Stimulated activated naive CD8-positive, alpha-beta T cell treated with anti-CD3 and anti-CD28 coated beads, Interleukin-15, Interleukin-2, amounts not matched to agents 100 ng/mL and 50 ng/mL, for 24 hours (primary cell): Measurements from ENCODE around the gene HYAL3.
"Not testable (repeated sequence)": the region's sequence is repeated elsewhere in the genome, so short reads cannot be mapped to it uniquely, and the experiment has no call there.

Experiments used
- H3K27ac Mint-ChIP-seq: one replicate; pipeline ENCODE4 v1.8.0; 2021; ENCODE audit warnings: mild to moderate bottlenecking, mixed read lengths
- H3K27me3 Mint-ChIP-seq: one replicate; pipeline ENCODE4 v1.8.0; 2021; ENCODE audit warnings: mixed read lengths
- H3K36me3 Mint-ChIP-seq: one replicate; pipeline ENCODE4 v1.8.0; 2021; ENCODE audit warnings: low read depth, mixed read lengths
- H3K4me1 Mint-ChIP-seq: one replicate; pipeline ENCODE4 v1.8.0; 2021; ENCODE audit warnings: low read depth, mixed read lengths
- H3K4me3 Mint-ChIP-seq: one replicate; pipeline ENCODE4 v1.8.0; 2021; ENCODE audit warnings: mild to moderate bottlenecking, mixed read lengths
- H3K9me3 Mint-ChIP-seq: one replicate; pipeline ENCODE4 v1.8.0; 2021; ENCODE audit warnings: mixed read lengths

Gene HYAL3

GRCh38 chr3:50258029-50258680 is 41.0 kb downstream of the HYAL3 start:
- Mint-ChIP-seq H3K27ac (no peak overlapping the region), H3K4me3 (no peak overlapping the region), H3K9me3 (no peaks in the 10 kb centered on the region), H3K27me3 (no peaks in the 10 kb centered on the region), H3K36me3 (peaks cover 14% of the 10 kb centered on the region), H3K4me1 (peaks cover 4% of the 10 kb centered on the region)

- no peaks in the 10 kb centered on the region for H3K9me3 Mint-ChIP-seq
- no peaks in the 10 kb centered on the region for H3K27me3 Mint-ChIP-seq
- no peak overlapping the region for H3K27ac Mint-ChIP-seq
- H3K4me1 Mint-ChIP-seq, result peaks cover 4% of the 10 kb centered on the region
- H3K36me3 Mint-ChIP-seq, result peaks cover 14% of the 10 kb centered on the region
- H3K4me3 Mint-ChIP-seq, result no peak overlapping the region
These were observed 42.0 kb downstream of the HYAL3 start for GRCh38 chr3:50256978-50257890.

- no peaks in the 10 kb centered on the region for H3K9me3 Mint-ChIP-seq
- peaks cover 19% of the 10 kb centered on the region for H3K4me1 Mint-ChIP-seq
- no peak overlapping the region for H3K27ac Mint-ChIP-seq
- no peak overlapping the region for H3K4me3 Mint-ChIP-seq
- H3K27me3 Mint-ChIP-seq, result no peaks in the 10 kb centered on the region
- H3K36me3 Mint-ChIP-seq, result peaks cover 20% of the 10 kb centered on the region
These were observed 44.0 kb downstream of the HYAL3 start for GRCh38 chr3:50255251-50255615.

GRCh38 chr3:50254577-50255250 is 44.5 kb downstream of the HYAL3 start:
- H3K4me3 Mint-ChIP-seq, result no peak overlapping the region
- no peaks in the 10 kb centered on the region for H3K27me3 Mint-ChIP-seq
- peaks cover 22% of the 10 kb centered on the region for H3K4me1 Mint-ChIP-seq
- H3K27ac Mint-ChIP-seq, result no peak overlapping the region
- no peaks in the 10 kb centered on the region for H3K9me3 Mint-ChIP-seq
- peaks cover 20% of the 10 kb centered on the region for H3K36me3 Mint-ChIP-seq

- H3K4me1 Mint-ChIP-seq, result peaks cover 43% of the 10 kb centered on the region
- H3K4me3 Mint-ChIP-seq, result no peak overlapping the region
- no peaks in the 10 kb centered on the region for H3K27me3 Mint-ChIP-seq
- H3K9me3 Mint-ChIP-seq, result no peaks in the 10 kb centered on the region
- H3K27ac Mint-ChIP-seq, result peak overlapping the region; percentile 83
- H3K36me3 Mint-ChIP-seq, result peaks cover 10% of the 10 kb centered on the region
These were observed 48.0 kb downstream of the HYAL3 start for GRCh38 chr3:50251220-50251619.

- Mint-ChIP-seq H3K27ac (no peak overlapping the region), H3K9me3 (no peaks in the 10 kb centered on the region), H3K4me3 (no peak overlapping the region), H3K27me3 (no peaks in the 10 kb centered on the region), H3K4me1 (peaks cover 51% of the 10 kb centered on the region), H3K36me3 (peaks cover 10% of the 10 kb centered on the region)
These were observed 48.7 kb downstream of the HYAL3 start for GRCh38 chr3:50250514-50250913.

- Mint-ChIP-seq H3K4me1 (peaks cover 61% of the 10 kb centered on the region), H3K9me3 (no peaks in the 10 kb centered on the region), H3K27me3 (no peaks in the 10 kb centered on the region), H3K4me3 (no peak overlapping the region), H3K36me3 (peaks cover 10% of the 10 kb centered on the region), H3K27ac (peak overlapping the region; percentile 61)
These were observed 49.7 kb downstream of the HYAL3 start for GRCh38 chr3:50249457-50249856.

GRCh38 chr3:50248387-50248786 is 50.8 kb downstream of the HYAL3 start:
- peaks cover 12% of the 10 kb centered on the region for H3K36me3 Mint-ChIP-seq
- no peaks in the 10 kb centered on the region for H3K27me3 Mint-ChIP-seq
- H3K27ac Mint-ChIP-seq, result peak overlapping the region; percentile 87
- no peaks in the 10 kb centered on the region for H3K9me3 Mint-ChIP-seq
- H3K4me3 Mint-ChIP-seq, result no peak overlapping the region
- peaks cover 71% of the 10 kb centered on the region for H3K4me1 Mint-ChIP-seq

GRCh38 chr3:50246517-50246954 is 52.7 kb downstream of the HYAL3 start:
- Mint-ChIP-seq H3K27me3 (no peaks in the 10 kb centered on the region), H3K36me3 (peaks cover 12% of the 10 kb centered on the region), H3K27ac (peak overlapping the region; percentile 97), H3K4me3 (peak overlapping the region; percentile 80), H3K9me3 (no peaks in the 10 kb centered on the region), H3K4me1 (peaks cover 88% of the 10 kb centered on the region)

- H3K27ac Mint-ChIP-seq, result peak overlapping the region; percentile 97
- H3K9me3 Mint-ChIP-seq, result no peaks in the 10 kb centered on the region
- H3K4me1 Mint-ChIP-seq, result peaks cover 88% of the 10 kb centered on the region
- no peaks in the 10 kb centered on the region for H3K27me3 Mint-ChIP-seq
- H3K36me3 Mint-ChIP-seq, result peaks cover 8% of the 10 kb centered on the region
- H3K4me3 Mint-ChIP-seq, result peak overlapping the region; percentile 80
These were observed 53.2 kb downstream of the HYAL3 start for GRCh38 chr3:50245831-50246516.

- Mint-ChIP-seq H3K4me3 (peak overlapping the region; percentile 80), H3K9me3 (no peaks in the 10 kb centered on the region), H3K27ac (peak overlapping the region; percentile 97), H3K36me3 (peaks cover 7% of the 10 kb centered on the region), H3K4me1 (peaks cover 86% of the 10 kb centered on the region), H3K27me3 (no peaks in the 10 kb centered on the region)
These were observed 53.9 kb downstream of the HYAL3 start for GRCh38 chr3:50245251-50245745.

GRCh38 chr3:50244813-50245212 is 54.4 kb downstream of the HYAL3 start:
- Mint-ChIP-seq H3K4me1 (peaks cover 86% of the 10 kb centered on the region), H3K27ac (peak overlapping the region; percentile 97), H3K4me3 (peak overlapping the region; percentile 80)
- not testable (repeated sequence) for H3K36me3 Mint-ChIP-seq, H3K27me3 Mint-ChIP-seq, H3K9me3 Mint-ChIP-seq

- Mint-ChIP-seq H3K9me3 (no peaks in the 10 kb centered on the region), H3K36me3 (peaks cover 5% of the 10 kb centered on the region), H3K4me1 (peaks cover 91% of the 10 kb centered on the region), H3K4me3 (peak overlapping the region; percentile 11), H3K27me3 (no peaks in the 10 kb centered on the region), H3K27ac (peak overlapping the region; percentile 94)
These were observed 55.7 kb downstream of the HYAL3 start for GRCh38 chr3:50243543-50243895.

- peak overlapping the region; percentile 94 for H3K27ac Mint-ChIP-seq
- H3K36me3 Mint-ChIP-seq, result peaks cover 3% of the 10 kb centered on the region
These were observed 56.2 kb downstream of the HYAL3 start for GRCh38 chr3:50242851-50243542.

More at GRCh38 chr3:50242851-50243542, 56.2 kb downstream of the HYAL3 start:
- Mint-ChIP-seq H3K4me3 (peak overlapping the region; percentile 68), H3K4me1 (peaks cover 91% of the 10 kb centered on the region), H3K9me3 (no peaks in the 10 kb centered on the region), H3K27me3 (no peaks in the 10 kb centered on the region)
